HG03442 (cell line): ENCODE data around the gene CTNND2.
A peak's percentile ranks its signal among the peaks of the same experiment; 100 is the strongest.
"Not testable (repeated sequence)": the region's sequence is repeated elsewhere in the genome, so short reads cannot be mapped to it uniquely, and the experiment has no call there.

ENCODE experiments used
- ATAC-seq: cut with Tn5 transposase; IDR thresholded peaks from one replicate; pipeline ENCODE4 v1.9.1; 2021; ENCODE audit warnings: mild to moderate bottlenecking, moderate library complexity; ENCODE audit not compliant: unreplicated experiment

The CTNND2 gene

DNA sequence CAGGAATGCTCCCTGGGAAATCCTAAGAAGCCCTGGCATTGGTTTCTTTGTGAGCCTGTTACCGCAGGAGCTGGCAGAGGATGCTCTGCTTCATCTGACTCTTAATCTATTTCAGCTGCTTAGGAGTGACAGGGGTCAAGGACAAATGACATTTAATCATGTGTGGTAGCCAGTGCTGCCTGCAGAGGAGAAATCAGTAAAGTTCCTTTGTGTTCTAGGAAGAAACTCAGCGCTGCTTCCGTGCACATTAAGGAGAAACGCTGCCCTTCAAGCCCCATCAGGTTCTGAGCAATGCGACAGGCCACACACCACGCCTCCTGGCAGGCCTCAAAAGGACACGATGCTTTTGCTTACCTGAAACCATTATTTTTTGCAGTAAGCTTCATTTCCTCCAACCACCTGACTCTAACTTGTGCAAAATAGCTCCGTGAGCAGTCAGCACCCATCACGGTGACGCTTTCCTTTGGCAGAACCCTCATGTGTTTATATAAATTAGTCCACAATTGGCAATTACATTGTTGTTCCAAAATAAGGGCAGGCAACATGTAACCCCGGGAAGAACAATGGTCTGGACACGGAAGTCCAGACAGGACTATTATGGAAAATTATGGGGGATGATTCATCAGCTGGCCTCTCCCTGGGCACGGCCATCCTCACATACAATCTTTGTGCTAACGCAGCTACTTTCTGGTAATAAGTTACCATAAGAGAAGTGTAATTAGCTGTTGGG, 755.3 kb downstream of the CTNND2 start:
- no peak for ATAC-seq

DNA sequence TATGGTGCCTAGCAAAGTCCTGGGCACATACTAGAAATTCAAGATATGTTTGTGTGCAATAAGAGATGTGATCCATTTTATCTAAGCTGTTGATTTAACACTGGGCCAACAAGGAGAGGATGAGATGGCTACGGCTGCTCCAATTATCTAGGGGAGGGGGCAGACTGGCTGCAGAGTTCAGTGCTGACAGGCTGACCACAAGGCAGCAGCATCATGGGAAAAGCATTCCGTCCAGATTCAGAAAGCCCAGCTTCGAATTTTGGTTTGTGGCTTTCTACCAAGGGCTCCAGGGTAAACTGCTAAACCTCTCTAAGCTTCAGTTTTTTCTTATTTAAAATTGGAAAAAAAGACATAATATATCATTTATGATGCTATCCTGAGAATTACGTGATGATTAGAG, 758.1 kb downstream of the CTNND2 start:
- no peak for ATAC-seq

DNA sequence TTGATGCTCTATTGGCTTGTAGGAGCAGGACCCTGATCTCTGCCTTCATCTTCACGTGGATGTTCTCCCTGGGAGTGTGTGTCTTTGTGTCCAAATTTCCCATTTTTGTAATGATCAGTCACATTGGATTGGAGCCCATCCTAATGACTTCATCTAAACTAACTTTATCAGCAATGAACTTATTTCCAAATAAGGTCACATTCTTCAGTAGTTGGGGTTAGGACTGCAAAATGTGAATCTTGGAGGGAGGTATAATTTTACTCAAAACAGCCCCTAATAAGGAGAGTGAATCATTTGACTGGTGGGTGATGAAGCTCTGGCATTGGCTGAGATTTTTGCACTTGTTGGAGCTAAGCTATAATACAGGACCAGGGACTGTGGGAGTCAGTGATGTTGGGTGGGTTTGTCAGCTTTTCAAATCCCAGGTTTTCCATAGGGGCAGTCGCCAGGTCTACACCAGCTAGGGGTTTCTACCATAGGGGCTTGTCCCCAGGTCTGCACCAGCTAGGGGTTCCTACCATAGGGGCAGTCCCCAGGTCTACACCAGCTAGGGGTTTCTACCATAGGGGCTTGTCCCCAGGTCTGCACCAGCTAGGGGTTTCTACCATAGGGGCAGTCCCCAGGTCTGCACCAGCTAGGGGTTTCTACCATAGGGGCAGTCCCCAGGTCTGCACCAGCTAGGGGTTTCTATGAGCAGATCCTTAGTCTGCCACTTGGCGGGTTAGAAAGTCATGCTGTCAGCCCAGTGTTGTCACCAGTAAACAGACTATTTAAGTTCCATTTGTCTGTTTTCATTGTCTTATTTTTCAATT, 760.6 kb downstream of the CTNND2 start:
- peak; percentile 63 for ATAC-seq

DNA sequence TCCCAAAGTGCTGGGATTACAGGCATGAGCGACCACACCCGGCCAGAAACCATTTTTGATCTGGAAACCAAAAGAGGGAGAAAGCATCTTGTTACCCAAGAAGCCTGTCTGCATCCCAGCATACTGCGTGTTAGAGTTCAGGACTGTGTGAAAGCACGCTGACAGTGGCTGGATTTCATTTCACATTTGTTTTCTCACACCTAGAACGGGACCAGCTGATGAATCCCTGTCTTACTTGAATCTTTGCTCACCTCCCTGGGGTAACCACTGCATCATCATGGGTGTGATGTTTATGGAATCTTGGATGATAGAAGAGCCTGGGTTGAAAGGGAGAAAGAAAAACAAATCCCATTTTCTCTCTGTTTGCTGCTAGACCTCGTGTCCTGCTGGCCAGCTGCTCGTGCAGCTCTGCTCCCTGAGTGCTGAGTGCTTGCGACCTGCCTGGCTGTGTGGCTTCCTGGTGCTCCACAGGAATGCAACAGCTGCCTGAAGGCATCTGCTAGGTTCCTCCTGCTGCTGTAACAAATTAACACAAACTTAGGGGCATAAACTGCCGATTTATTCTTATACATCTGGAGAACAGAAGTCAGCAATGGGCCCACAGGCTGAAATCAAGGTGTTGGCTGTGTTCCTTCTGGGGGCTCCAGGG, 764.9 kb downstream of the CTNND2 start:
- ATAC-seq = no peak

DNA sequence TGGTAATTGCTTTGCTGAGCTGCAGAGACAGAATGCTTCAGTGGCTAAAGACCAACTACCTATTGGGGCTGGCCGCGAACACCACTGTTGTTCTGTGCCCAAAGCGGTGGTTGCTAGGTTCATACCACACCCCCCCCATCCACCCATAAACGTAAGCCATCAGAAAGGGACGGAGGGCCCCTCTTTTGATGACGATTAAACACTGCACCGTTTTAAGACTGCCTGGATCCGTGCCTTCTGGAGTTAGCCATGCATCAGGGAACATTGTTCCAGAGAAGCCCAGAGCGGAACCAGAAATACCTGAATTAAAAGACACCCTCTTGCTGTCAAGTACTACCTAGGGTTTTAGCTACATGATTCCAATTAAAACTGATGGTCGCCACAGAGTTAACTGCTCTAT, 774.1 kb downstream of the CTNND2 start:
- ATAC-seq = no peak

DNA sequence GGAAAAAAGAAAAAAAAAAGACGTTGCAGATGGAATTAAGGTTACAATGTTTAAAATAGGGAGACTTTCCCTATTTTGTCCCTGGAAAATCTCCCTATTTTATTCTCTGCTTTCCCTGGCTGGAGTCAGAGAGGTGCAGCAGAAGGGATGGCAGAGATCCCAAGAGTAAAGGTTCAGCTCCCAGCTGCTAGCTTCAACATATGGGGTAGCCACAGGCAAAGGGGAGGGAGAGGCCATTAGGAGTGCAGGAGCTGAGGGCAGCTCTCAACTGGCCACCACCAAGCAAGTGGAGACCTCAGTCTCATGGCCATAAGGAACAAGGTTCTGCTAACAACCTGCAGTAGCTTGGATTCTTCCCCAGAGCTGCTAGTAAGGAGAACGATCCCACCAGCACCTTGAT, 776.2 kb downstream of the CTNND2 start:
- ATAC-seq = no peak

DNA sequence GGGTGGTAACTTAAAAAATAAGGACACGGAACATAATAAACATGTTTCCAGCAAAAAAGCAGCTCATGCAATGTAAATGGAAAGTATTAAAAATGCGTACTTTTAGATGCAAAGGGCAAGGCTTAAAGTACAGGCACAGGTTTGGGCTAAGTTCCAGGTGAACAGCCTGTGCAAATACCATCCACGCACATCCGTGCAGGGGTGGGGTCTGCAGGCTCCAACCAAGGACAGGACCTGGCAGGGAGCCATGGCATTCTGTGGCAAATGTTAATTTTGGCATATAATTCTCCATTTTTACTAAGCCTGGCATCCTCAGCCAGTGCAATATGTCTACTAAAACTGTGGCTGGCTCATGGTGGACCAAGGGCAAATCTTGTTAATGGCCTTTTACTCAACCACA, 777.4 kb downstream of the CTNND2 start:
- ATAC-seq = no peak

DNA sequence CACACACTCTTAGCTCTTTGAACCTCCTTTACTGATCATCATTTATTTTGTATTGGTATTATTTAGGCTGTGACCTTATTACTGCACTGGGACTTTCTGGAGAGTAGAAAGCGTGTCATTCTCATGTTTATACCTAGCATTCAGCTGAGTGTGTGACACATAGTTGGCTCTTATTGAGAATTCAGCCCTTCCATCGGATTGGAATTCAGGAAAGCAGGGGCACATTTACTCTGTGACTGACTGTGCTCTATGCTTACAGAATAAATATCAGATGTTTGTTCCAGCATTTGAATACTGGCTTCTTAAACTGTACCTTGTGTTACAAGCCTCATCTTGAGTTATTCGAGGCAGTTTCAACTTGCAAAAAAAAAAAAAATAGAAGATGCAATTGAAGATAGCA, 782.4 kb downstream of the CTNND2 start:
- no peak for ATAC-seq

DNA sequence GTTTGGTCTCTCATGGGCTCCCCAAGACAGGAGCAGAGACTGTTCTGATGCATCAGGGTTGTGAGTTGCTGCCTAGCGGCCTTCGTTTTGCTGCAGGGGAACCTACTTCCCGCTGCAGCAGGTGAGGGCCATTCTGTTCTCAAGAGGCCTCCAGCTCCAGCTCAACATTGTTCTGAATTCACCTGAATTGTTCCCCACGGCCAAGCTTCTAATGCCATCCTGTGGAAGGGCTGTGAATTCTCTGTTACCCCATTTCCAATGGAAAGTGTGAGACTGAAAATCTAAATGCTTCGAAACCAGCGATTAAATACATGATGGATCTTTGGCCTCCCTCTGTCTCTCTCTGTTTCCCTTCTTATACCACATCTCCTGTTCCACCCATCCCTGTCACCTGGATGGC, 794.1 kb downstream of the CTNND2 start:
- ATAC-seq = no peak

DNA sequence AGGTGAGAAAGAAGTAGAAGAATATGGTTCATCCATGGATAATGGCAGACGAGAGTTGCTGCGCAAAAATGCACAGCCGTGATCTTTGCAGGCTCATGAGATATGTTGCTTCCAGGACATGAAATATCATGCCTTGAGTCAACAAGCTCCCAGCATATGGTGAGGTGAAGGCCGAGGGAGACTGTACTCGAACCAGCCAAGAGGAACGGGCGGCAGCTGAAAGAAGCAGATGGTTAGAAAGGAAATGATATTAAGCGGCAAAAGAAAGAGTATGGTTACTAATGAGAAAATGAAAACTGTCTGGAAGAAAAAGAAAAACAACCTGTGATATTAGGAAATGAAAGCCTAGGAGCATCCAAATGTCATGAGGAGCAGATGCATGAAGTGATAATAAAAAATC, 798.5 kb downstream of the CTNND2 start:
- ATAC-seq = no peak

DNA sequence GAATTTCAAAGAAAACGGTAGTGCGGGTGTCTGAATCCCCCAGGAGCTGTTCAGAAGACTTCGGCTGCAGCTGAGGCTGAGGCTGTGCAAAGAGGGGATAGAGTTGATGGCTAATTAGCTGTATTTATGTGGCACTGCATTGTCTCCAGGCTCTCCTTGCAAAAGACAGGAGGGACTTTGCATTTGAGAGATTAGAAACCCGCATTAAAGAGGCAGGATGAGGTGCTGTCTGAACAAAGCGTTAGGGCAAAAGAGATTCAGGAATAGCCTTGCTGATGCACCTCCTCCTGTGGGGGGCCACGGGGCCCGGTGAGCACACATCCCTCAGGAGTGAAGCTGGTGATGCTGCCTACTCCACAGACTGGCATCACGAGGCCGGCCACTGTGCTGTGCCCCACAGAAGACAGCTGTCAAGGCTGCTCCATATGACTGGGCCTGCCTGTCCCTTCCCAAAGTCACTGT, 799.6 kb downstream of the CTNND2 start:
- ATAC-seq = no peak

DNA sequence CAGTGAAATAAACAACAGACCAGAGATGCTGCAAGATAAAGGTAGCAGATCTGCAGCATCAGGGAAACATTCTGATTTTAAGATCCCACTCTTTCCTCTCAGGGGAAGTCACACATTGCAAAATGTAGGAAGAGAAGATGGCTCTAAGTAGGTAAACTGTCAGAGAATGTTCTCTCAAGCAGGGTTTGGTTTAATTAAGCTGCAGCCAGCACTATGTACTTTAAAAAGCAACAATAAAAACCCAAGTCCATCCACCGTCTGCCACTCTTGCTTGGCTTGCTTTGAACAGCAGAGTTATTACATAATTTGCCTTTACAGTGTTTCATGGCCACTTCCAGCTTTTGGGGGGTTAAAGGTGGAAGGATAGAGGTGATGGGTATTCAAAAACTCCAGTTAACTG, 800.0 kb downstream of the CTNND2 start:
- no peak for ATAC-seq

DNA sequence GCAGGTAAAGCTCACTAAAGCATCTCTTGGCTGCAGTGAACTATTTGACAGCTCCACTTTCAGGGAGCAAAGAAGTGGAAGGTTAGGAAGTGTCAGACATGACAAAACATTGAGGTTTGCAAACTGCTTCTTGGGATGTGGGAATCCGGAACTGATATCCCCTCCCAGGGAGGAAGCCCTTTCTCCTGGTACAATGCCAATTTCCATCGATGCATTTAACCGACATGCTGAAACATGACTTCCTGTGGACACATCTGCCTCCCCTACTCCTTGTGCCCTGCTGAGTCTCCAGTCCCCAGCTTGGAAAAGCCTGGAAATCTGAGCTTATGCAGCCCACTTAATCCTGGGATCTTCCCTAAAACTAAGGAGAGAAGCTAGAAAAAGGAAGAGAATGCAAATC, 820.1 kb downstream of the CTNND2 start:
- ATAC-seq = no peak

DNA sequence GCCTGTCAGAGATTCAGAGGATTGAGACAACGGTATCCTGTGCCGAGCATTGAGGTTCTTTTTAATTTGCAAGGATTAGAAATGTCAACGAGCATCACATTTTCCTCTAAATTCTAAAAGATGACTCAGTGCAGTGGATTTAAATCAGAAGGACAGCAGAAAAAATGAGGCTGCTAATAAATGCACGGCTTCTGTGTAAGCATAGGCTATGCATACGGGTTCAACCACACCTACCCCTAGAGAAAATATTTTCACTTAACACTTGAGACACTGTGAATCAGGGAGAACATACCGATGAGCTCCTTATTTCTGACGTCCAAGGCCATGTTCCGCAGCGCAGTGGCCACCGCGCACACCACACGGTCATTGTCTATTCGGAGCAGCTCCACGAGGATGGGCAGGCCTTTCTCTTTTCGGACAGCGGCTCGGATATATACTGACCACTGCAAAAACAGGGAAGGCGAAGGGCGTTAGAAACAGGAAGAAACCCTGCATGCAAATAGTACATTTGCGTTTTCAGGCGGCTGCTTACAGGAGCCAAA, 821.8 kb downstream of the CTNND2 start:
- no peak for ATAC-seq

DNA sequence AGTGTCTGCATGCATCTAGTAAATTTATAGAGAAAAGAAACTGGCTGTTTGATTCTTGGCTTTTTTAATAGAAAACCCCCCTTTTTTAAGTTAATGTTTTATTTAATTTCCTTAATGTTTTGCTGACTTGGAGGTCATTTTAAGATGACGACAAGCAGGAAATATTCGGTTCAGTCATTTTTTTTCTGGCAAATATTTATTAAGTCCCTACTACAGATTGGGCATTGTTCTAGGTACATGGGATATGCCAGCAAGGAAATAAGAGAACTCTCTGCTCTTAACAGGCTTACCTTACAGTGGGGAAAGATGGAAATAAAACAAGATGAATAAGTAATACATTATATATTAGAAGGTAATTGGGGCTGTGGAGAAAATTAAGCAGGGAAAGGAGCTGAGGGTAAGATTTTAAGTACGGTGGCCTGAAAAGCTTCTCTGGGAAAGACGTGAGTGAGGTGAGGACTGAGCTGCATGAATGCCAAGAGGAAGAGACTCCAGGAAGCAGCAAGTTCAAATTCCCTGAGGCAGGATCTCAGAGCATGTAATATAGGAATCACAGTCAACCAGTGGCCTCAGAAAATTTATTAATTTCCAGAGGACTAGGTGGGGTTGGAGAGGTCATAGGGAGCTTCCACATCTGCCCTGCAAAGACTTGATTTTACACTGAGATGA, 827.2 kb downstream of the CTNND2 start:
- no peak for ATAC-seq

DNA sequence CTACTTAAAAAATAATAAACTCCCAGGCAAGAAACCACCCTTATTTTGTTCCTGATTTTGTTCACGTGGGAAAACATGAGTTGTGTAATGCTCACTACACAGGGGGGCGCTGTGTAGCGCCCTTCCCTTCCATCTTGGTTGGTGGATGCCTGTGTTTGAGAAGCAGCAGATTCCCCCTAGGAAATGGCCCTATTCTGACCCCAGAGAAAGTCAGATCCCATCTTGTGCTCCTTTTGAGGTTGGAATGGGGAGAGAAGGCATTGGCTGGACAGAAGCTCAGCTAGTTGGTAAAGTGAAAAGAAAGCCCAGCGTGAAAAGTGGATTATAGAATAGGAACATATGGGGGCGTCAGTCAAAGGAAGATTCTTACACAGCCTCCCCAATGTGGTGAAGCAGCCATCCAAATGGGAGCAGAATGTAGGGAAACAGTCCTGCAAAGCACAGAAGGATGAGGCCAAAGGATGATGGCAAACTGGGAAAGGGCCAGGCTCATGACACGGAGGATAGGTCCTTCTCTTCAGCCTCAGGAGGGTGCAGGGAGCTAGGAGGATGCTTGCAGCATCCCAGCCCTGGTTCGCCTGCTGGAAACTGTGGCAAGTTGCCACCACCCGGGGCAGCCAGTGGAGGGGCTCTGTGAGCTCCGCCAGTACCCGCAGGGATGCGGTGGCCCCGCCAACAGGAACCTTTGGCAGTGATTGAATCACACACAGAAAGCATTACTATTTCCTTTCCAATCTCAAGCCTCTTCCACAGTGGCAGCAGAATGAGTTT, 829.0 kb downstream of the CTNND2 start:
- ATAC-seq = no peak

DNA sequence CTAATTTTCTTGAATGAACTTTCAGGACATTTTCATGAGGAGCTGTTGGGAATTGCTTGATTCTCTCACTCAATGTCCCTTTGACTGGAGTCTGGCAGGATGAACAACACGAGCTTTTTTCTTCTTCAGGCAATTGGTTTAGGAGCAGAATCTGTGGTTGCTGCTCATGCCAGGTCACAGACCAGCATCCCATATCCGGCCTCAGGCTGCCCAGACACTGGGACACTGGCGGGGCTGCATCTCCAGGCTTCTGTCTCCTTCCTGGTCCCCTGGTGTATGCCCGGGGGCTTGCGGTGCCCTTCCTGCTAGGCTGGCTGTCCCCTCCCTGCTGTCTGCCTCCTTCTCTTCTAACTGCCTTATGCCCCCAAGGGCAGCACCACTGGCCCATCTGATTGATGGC, 831.7 kb downstream of the CTNND2 start:
- no peak for ATAC-seq

DNA sequence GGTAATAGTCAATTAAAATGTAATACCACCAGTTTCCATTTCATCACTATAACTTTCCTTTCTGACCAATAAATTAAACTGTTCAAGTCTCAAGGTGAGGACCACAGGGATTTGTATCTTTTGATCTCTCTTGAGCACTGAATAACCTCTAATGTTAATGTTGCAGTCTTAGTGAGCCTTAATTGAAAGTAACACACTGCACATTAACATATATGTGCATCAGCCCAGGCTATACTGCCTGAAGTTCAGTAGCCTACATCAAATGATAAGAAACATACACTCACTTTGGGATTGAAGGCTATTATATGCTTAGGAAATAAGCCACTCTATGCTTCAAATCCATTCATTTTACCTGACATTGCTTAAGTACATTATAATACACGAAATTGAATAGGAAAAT, 832.2 kb downstream of the CTNND2 start:
- no peak for ATAC-seq

DNA sequence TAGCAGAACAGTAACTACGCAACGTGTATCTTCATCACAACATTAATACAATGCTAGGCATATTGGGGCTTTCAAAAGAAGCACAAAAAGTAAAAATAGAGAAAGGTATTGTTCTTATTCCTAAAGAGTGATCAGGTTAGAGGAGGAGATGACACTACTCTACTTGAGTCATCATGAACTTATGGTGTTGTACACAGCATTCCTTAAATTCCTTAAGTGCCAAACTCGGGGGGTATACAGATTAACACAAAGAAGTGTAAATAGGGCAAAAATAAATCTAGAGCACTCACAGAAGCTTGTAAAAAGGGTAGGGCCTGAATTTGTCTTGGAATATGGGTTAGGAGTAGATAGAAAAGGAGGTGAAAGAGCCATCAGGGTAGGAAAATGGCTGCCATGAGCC, 835.2 kb downstream of the CTNND2 start:
- ATAC-seq = no peak

DNA sequence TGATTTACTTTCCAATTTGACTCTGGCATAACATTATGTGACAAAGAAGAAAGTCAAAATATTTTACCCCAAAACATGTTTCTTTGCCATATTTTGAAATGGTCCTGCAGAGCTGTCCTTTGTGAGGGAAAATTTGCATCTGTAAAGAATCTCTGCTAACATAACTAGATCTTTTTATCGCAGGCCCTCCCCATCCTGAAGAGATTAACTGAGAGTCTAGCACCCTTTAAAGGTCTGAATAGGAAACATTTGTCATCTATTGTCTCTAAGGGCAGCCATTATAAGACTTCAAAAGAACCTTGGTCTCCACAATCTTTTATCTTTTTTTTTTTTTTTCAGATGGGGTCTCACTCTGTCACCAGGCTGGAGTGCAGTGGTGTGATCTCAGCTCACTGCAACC, 838.5 kb downstream of the CTNND2 start:
- not testable (repeated sequence) for ATAC-seq
